HEK293T (cell line): Measurements from ENCODE around the gene PRMT3.

Source experiments
- CTCF ChIA-PET: fragments of 350-600 bp; formaldehyde crosslinking; extraction: SDS; loops from one replicate; lab custom pipeline; 2021; ENCODE audit warnings: antibody characterized with exemption, inconsistent platforms; lab: Yijun Ruan, JAX
- POLR2A ChIA-PET: fragments of 350-600 bp; formaldehyde crosslinking; extraction: SDS; loops from one replicate; lab custom pipeline; 2020; ENCODE audit warnings: antibody characterized with exemption, inconsistent platforms; lab: Yijun Ruan, JAX
- DNase-seq: peaks from one replicate; pipeline ENCODE4 v3.0.0; 2012; ENCODE audit warnings: mixed read lengths; ENCODE audit errors: extremely low spot score
- ARNT ChIP-seq: fragments of 450-650 bp; IDR thresholded peaks from 2 replicates; pipeline ENCODE4 v1.6.1; 2017; ENCODE audit warnings: mild to moderate bottlenecking
- BHLHE40 ChIP-seq: fragments of 450-650 bp; IDR thresholded peaks from 2 replicates; pipeline ENCODE4 v1.6.1; 2016; ENCODE audit warnings: mild to moderate bottlenecking, moderate library complexity, borderline replicate concordance
- CTBP1 ChIP-seq: fragments of 450-650 bp; IDR thresholded peaks from 2 replicates; pipeline ENCODE4 v1.6.1; 2016; ENCODE audit warnings: borderline replicate concordance
- ELF4 ChIP-seq: fragments of 450-650 bp; IDR thresholded peaks from 2 replicates; pipeline ENCODE4 v1.6.1; 2017; ENCODE audit warnings: antibody characterized with exemption
- FOXA1 ChIP-seq: fragments of 450-650 bp; IDR thresholded peaks from 2 replicates; pipeline ENCODE4 v1.6.1; 2016; ENCODE audit warnings: mild to moderate bottlenecking
- FOXK2 ChIP-seq: fragments of 450-650 bp; IDR thresholded peaks from 2 replicates; pipeline ENCODE4 v1.6.1; 2016; ENCODE audit warnings: mild to moderate bottlenecking
- FOXM1 ChIP-seq: fragments of 450-650 bp; IDR thresholded peaks from 2 replicates; pipeline ENCODE4 v1.6.1; 2017; ENCODE audit warnings: mild to moderate bottlenecking, borderline replicate concordance
- HDGF ChIP-seq: fragments of 450-650 bp; IDR thresholded peaks from 2 replicates; pipeline ENCODE4 v1.6.1; 2017; ENCODE audit warnings: antibody characterized with exemption, borderline replicate concordance
- L3MBTL2 ChIP-seq: fragments of 450-650 bp; conservative IDR thresholded peaks from 2 replicates; pipeline ENCODE4 v1.6.1; 2016; ENCODE audit warnings: mild to moderate bottlenecking
- LEF1 ChIP-seq: fragments of 450-650 bp; IDR thresholded peaks from 2 replicates; pipeline ENCODE4 v1.6.1; 2017; ENCODE audit warnings: mild to moderate bottlenecking, borderline replicate concordance
- NFRKB ChIP-seq: fragments of 450-650 bp; IDR thresholded peaks from 2 replicates; pipeline ENCODE4 v1.6.1; 2016; ENCODE audit warnings: mild to moderate bottlenecking, moderate library complexity
- PKNOX1 ChIP-seq: fragments of 450-650 bp; IDR thresholded peaks from 2 replicates; pipeline ENCODE4 v1.6.1; 2016
- SP1 ChIP-seq: fragments of 450-650 bp; IDR thresholded peaks from 2 replicates; pipeline ENCODE4 v1.6.1; 2017
- SUZ12 ChIP-seq: fragments of 450-650 bp; IDR thresholded peaks from 2 replicates; pipeline ENCODE4 v1.6.1; 2016; ENCODE audit warnings: mild to moderate bottlenecking
- TARDBP ChIP-seq: fragments of 450-650 bp; IDR thresholded peaks from 2 replicates; pipeline ENCODE4 v1.6.1; 2016
- ZNF384 ChIP-seq: fragments of 450-650 bp; IDR thresholded peaks from 2 replicates; pipeline ENCODE4 v1.6.1; 2016

PRMT3 gene

GRCh38 chr11:20444535-20444934 is 57.0 kb downstream of the PRMT3 start:
- TF ChIP-seq SUZ12 (no peak), TARDBP (no peak), SP1 (no peak)
- no peak for DNase-seq
- CTCF ChIA-PET: interaction anchor here (0.8 kb wide), 1 partner anchor 18 kb away, joined by 3 read pairs; no protein-coding TSS in a partner anchor
- POLR2A ChIA-PET: no interaction called here

- ChIA-PET CTCF (no interaction called here), POLR2A (no interaction called here)
- TF ChIP-seq HDGF (no peak), CTBP1 (no peak), FOXA1 (no peak), NFRKB (no peak), SUZ12 (no peak), FOXM1 (no peak), PKNOX1 (no peak), LEF1 (no peak), TARDBP (no peak), FOXK2 (no peak)
- no peak for DNase-seq
These were observed 61.3 kb downstream of the PRMT3 start for GRCh38 chr11:20448834-20449233.

- POLR2A ChIA-PET: no interaction called here
- CTCF ChIA-PET: no interaction called here
- no peak for DNase-seq
- no peak for TF ChIP-seq CTBP1
- TF ChIP-seq ARNT: no peak
- no peak for TF ChIP-seq ZNF384
- TF ChIP-seq LEF1: no peak
- TF ChIP-seq SP1: no peak
- no peak for TF ChIP-seq L3MBTL2
- no peak for TF ChIP-seq FOXK2
- TF ChIP-seq PKNOX1: no peak
- TF ChIP-seq NFRKB: no peak
- TF ChIP-seq ELF4: no peak
- no peak for TF ChIP-seq BHLHE40
- TF ChIP-seq SUZ12: no peak
- TF ChIP-seq FOXA1: no peak
- TF ChIP-seq HDGF: no peak
- TF ChIP-seq TARDBP: no peak
These were observed 63.3 kb downstream of the PRMT3 start for GRCh38 chr11:20450829-20451228.

GRCh38 chr11:20451568-20451967 is 64.1 kb downstream of the PRMT3 start:
- CTCF ChIA-PET: no interaction called here
- DNase-seq: no peak
- POLR2A ChIA-PET: no interaction called here
- TF ChIP-seq ARNT: no peak
- no peak for TF ChIP-seq ELF4
- no peak for TF ChIP-seq FOXK2

- CTCF ChIA-PET: no interaction called here
- POLR2A ChIA-PET: no interaction called here
- no peak for DNase-seq
- no peak for TF ChIP-seq ZNF384
- no peak for TF ChIP-seq ARNT
- TF ChIP-seq LEF1: no peak
- no peak for TF ChIP-seq CTBP1
- no peak for TF ChIP-seq L3MBTL2
- TF ChIP-seq FOXM1: no peak
- TF ChIP-seq TARDBP: no peak
- no peak for TF ChIP-seq ELF4
- no peak for TF ChIP-seq FOXA1
- TF ChIP-seq SP1: no peak
- no peak for TF ChIP-seq FOXK2
These were observed 65.1 kb downstream of the PRMT3 start for GRCh38 chr11:20452585-20452984.

- TF ChIP-seq CTBP1: no peak
- no peak for TF ChIP-seq PKNOX1
- TF ChIP-seq FOXM1: no peak
- TF ChIP-seq FOXA1: no peak
- TF ChIP-seq SUZ12: no peak
- TF ChIP-seq ARNT: no peak
- no peak for TF ChIP-seq HDGF
- TF ChIP-seq L3MBTL2: no peak
- TF ChIP-seq ZNF384: no peak
- no peak for TF ChIP-seq ELF4
- no peak for DNase-seq
- CTCF ChIA-PET: no interaction called here
- POLR2A ChIA-PET: no interaction called here
These were observed 66.3 kb downstream of the PRMT3 start for GRCh38 chr11:20453657-20454316.

- no peak for DNase-seq
- POLR2A ChIA-PET: no interaction called here
- CTCF ChIA-PET: interaction anchor here (0.5 kb wide), 1 partner anchor 66 kb away, joined by 3 read pairs; no protein-coding TSS in a partner anchor
- no peak for TF ChIP-seq BHLHE40
- no peak for TF ChIP-seq FOXK2
These were observed 69.7 kb downstream of the PRMT3 start for GRCh38 chr11:20457001-20457799.
